ENCODE measurements around the gene OLFM1.

Gene OLFM1

GRCh38 chr9:135139366-135139959 lies 52.0 kb downstream of the OLFM1 start:
- no peak overlapping the region for H3K4me3 ChIP-seq (ENCODE audit: low read depth, low read length)
- TF ChIP-seq, protein P1, sequence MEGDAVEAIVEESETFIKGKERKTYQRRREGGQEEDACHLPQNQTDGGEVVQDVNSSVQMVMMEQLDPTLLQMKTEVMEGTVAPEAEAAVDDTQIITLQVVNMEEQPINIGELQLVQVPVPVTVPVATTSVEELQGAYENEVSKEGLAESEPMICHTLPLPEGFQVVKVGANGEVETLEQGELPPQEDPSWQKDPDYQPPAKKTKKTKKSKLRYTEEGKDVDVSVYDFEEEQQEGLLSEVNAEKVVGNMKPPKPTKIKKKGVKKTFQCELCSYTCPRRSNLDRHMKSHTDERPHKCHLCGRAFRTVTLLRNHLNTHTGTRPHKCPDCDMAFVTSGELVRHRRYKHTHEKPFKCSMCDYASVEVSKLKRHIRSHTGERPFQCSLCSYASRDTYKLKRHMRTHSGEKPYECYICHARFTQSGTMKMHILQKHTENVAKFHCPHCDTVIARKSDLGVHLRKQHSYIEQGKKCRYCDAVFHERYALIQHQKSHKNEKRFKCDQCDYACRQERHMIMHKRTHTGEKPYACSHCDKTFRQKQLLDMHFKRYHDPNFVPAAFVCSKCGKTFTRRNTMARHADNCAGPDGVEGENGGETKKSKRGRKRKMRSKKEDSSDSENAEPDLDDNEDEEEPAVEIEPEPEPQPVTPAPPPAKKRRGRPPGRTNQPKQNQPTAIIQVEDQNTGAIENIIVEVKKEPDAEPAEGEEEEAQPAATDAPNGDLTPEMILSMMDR (conservative IDR thresholded peaks at IDR 0.05; ENCODE audit: low read depth, low read length): no peak
- no peak for DNase-seq (ENCODE audit: low read depth)

- TF ChIP-seq, protein P1 (conservative IDR thresholded peaks at IDR 0.05; ENCODE audit: low read depth, low read length): no peak
- no peak overlapping the region for H3K4me3 ChIP-seq (ENCODE audit: low read depth, low read length)
Measured at GRCh38 chr9:135141183-135141774, 53.8 kb downstream of the OLFM1 start.

DNA sequence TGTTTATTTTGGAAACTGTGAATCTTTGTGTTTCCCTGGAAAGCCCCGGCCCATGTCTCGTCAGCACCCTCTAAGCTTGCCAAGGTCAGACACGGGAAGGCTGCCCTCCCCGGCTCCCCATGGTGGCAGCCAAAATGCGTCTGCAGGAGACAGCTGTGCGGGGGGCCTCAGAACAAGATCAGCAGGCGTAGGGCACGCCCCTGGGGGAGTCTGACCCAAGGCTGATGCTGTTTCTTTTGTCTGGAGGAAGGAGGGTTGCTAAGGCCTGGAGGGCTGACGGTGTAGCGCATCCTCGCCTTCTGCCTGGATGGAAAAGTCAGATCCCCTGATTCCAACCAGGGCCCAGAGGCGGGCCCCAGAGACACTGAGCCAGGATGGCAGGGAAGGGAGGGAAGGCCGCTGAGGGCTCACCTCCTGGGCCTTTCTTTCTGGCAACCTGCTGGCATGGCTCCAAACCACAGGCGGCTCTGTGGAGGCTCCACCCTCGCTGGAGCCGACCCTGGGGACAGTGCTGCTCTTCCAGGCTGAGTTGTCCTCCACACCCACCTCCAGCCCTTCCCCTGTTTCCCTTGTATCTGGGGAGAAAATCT lies 57.2 kb downstream of the OLFM1 start:
- no peak for DNase-seq (ENCODE audit: low read depth)
- no peak overlapping the region for H3K4me3 ChIP-seq (ENCODE audit: low read depth, low read length)
- TF ChIP-seq, protein P1 (conservative IDR thresholded peaks at IDR 0.05; ENCODE audit: low read depth, low read length): no peak

More at GRCh38 chr9:135141183-135141774, 53.8 kb downstream of the OLFM1 start:
- DNase-seq (ENCODE audit: low read depth): no peak

GRCh38 chr9:135145312-135145711 lies 57.8 kb downstream of the OLFM1 start:
- TF ChIP-seq, protein P1 (conservative IDR thresholded peaks at IDR 0.05; ENCODE audit: low read depth, low read length): no peak
- no peak for DNase-seq (ENCODE audit: low read depth)
- no peak overlapping the region for H3K4me3 ChIP-seq (ENCODE audit: low read depth, low read length)

DNA sequence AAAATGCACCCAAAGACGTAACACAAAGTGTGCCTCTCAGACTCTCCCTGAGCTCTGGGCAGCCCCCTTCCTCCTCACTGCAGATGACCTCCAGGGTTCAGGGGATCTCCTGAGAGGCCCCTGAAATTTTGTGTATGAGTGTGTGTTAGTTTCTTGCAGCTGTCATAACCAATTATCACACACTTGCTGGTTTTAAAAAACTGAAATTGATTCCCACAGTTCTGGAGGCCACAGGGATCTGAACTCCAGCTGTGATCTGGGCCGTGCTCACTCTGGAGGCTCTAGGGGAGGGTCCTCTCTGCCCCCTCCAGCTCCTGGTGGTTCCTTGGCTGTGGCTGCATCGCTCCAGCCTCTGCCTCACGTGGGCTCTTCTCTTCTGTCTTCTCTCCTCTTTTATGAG lies 58.8 kb downstream of the OLFM1 start:
- TF ChIP-seq, protein P1 (conservative IDR thresholded peaks at IDR 0.05; ENCODE audit: low read depth, low read length): no peak
- no peak for DNase-seq (ENCODE audit: low read depth)
- no peak overlapping the region for H3K4me3 ChIP-seq (ENCODE audit: low read depth, low read length)

DNA sequence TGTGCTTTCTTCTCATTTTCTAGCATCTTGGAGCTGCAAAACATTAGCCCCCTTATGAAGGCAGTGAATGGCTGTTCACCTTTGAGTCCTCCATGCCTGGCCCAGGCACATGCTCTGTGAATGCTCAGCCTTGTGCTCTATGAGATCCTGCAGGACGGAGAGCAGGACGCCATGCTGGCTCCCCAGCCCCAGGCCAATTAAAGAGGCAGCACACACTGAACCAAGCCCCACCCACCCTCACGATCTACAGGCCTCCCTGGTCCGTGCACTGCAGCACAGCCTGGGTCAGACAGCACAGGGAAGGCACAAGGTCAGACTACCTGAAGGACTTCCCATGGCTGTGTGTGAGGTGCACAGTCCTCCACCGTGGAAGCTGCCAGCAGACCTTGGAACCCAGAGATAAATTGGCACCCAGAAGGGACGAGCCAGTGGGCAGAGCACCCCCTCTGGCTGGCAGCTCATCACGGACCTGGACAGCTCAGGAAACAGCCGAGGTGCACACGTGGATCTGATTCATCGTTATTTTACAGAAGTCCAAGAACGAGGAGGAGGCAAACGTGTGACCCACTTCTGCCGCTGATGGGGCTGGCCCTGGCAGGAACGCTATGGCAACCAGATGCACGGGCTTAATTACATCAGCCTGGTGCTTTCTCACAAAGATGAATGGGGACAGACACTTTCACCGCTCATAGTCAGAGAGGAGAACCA lies 59.5 kb downstream of the OLFM1 start:
- no peak overlapping the region for H3K4me3 ChIP-seq (ENCODE audit: low read depth, low read length)
- TF ChIP-seq, protein P1 (conservative IDR thresholded peaks at IDR 0.05; ENCODE audit: low read depth, low read length): no peak
- no peak for DNase-seq (ENCODE audit: low read depth)
